Cardiac fibroblast (primary cell): Measurements from ENCODE around the gene MED1.
"Not testable (repeated sequence)": the region's sequence is repeated elsewhere in the genome, so short reads cannot be mapped to it uniquely, and the experiment has no call there.

Experiments
- DNase-seq, 2 donors: peaks; one replicate each; pipeline versions ENCODE4 v3.0.0 to v3.0.0-alpha.2; 2010; ENCODE audit warnings: low read depth in 2 of 2
- H3K4me3 ChIP-seq, 2 donors: replicated peaks in 1 of 2; 1 replicate in 1 of 2; 2 replicates in 1 of 2; pipeline ENCODE4 v1.5.1; 2011; ENCODE audit warnings: low read depth in 2 of 2, low read length in 2 of 2, mild to moderate bottlenecking in 2 of 2, moderate library complexity in 1 of 2
- CTCF ChIP-seq: IDR thresholded peaks from one replicate; pipeline ENCODE4 v1.5.1; 2011; ENCODE audit warnings: low read depth, mild to moderate bottlenecking, low read length, inconsistent platforms

MED1 gene

GRCh38 chr17:39450847-39451581 lies at the start of gene MED1:
TSS of gene MED1 (minus strand) at chr17:39451263. CDS start at chr17:39451062, 201 bp downstream.
- DNase-seq = peak; percentile 99
- TF ChIP-seq CTCF = no peak
- H3K4me3 ChIP-seq = peak within 1 kb of the TSS; percentile 78 to 80

- H3K4me3 ChIP-seq, DNase-seq: not testable (repeated sequence)
Measured at GRCh38 chr17:39496921-39497320, 45.9 kb upstream of the MED1 start.

- DNase-seq = peak in 1 of 2 donors; percentile 7
- TF ChIP-seq CTCF = no peak
- no peak overlapping the region for H3K4me3 ChIP-seq
Measured at GRCh38 chr17:39487946-39488345, 36.9 kb upstream of the MED1 start.

- not testable (repeated sequence) for DNase-seq, H3K4me3 ChIP-seq
Measured at GRCh38 chr17:39487490-39487889, 36.4 kb upstream of the MED1 start.

- DNase-seq = peak in 1 of 2 donors; percentile 42
- H3K4me3 ChIP-seq = no peak overlapping the region
- TF ChIP-seq CTCF = no peak
Measured at GRCh38 chr17:39486242-39486641, 35.2 kb upstream of the MED1 start.

- peak; percentile 74 to 95 for DNase-seq
- no peak overlapping the region for H3K4me3 ChIP-seq
- no peak for TF ChIP-seq CTCF
Measured at GRCh38 chr17:39485555-39485954, 34.5 kb upstream of the MED1 start.

- no peak for TF ChIP-seq CTCF
- DNase-seq = no peak
- H3K4me3 ChIP-seq = no peak overlapping the region
Measured at GRCh38 chr17:39484178-39484577, 33.1 kb upstream of the MED1 start.

GRCh38 chr17:39483506-39483905 lies 32.4 kb upstream of the MED1 start:
- DNase-seq = no peak
- no peak for TF ChIP-seq CTCF
- H3K4me3 ChIP-seq = no peak overlapping the region

- not testable (repeated sequence) for DNase-seq, H3K4me3 ChIP-seq
Measured at GRCh38 chr17:39479631-39480030, 28.6 kb upstream of the MED1 start.
